Mucosa of stomach (tissue), 1 donor: Measurements from ENCODE around the gene GNMT.

Source experiments
- H3K27me3 ChIP-seq: one replicate; pipeline ENCODE4 v1.7.0; 2013; ENCODE audit warnings: mild to moderate bottlenecking, low read length; ENCODE audit not compliant: control insufficient read depth, insufficient read depth
- H3K36me3 ChIP-seq: one replicate; pipeline ENCODE4 v1.7.0; 2013; ENCODE audit warnings: low read length; ENCODE audit not compliant: control insufficient read depth, insufficient read depth
- H3K4me1 ChIP-seq: one replicate; pipeline ENCODE4 v1.7.0; 2013; ENCODE audit warnings: mild to moderate bottlenecking, low read length; ENCODE audit not compliant: control insufficient read depth, insufficient read depth
- H3K4me3 ChIP-seq: one replicate; pipeline ENCODE4 v1.7.0; 2013; ENCODE audit warnings: low read length
- H3K9ac ChIP-seq: one replicate; pipeline ENCODE4 v1.7.0; 2013; ENCODE audit warnings: mild to moderate bottlenecking, low read length, moderate library complexity
- H3K9me3 ChIP-seq: one replicate; pipeline ENCODE4 v1.7.0; 2013; ENCODE audit warnings: mild to moderate bottlenecking, low read length, moderate library complexity; ENCODE audit not compliant: control insufficient read depth
- donor health status: Pancreatic carcinoma.

Gene GNMT

GRCh38 chr6:43011207-43011606 is 50.7 kb downstream of the GNMT start:
- Histone ChIP-seq H3K4me3 (no peak overlapping the region), H3K9ac (no peak overlapping the region), H3K36me3 (peaks cover 28% of the 10 kb centered on the region), H3K27me3 (no peaks in the 10 kb centered on the region), H3K4me1 (peaks cover 27% of the 10 kb centered on the region), H3K9me3 (no peaks in the 10 kb centered on the region)

DNA sequence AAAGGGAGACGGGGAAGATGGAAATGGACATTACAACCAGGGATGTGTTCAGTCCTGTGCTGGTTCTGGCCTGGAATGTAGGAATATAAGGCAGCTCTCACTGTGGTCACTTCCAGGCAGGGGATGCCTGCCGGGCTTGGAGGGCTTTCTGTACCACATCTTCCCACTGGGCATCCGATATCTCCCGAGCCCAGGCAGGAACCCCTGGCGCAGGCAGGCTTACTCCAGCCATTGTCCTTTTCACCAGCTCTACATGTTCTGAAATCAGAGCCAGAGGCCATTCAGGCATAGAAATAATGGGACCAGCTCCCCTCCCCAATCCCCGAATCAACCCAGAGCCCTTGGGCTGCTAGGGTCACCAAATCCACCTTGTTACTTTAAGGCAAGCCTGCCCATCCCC is 51.8 kb downstream of the GNMT start:
- Histone ChIP-seq H3K36me3 (peaks cover 28% of the 10 kb centered on the region), H3K4me3 (no peak overlapping the region), H3K9ac (no peak overlapping the region), H3K4me1 (peaks cover 36% of the 10 kb centered on the region), H3K9me3 (no peaks in the 10 kb centered on the region), H3K27me3 (no peaks in the 10 kb centered on the region)

- no peaks in the 10 kb centered on the region for H3K9me3 ChIP-seq
- no peaks in the 10 kb centered on the region for H3K27me3 ChIP-seq
- H3K4me1 ChIP-seq, result peaks cover 36% of the 10 kb centered on the region
- H3K4me3 ChIP-seq, result peak overlapping the region; percentile 3
- H3K9ac ChIP-seq, result peak overlapping the region; percentile 73
- peaks cover 27% of the 10 kb centered on the region for H3K36me3 ChIP-seq
Measured at GRCh38 chr6:43013097-43013842, 52.7 kb downstream of the GNMT start.
